ENCODE results near the gene FBN2.

Gene FBN2

GRCh38 chr5:128519827-128520226, 18.2 kb downstream of the FBN2 start:
- TF ChIP-seq USF1 (IDR thresholded peaks at IDR 0.05): no peak
- no peak for TF ChIP-seq FOXM1 (IDR thresholded peaks at IDR 0.05; ENCODE audit: borderline replicate concordance, low read depth)
- no peak for TF ChIP-seq ZBTB7A (IDR thresholded peaks at IDR 0.05; ENCODE audit: low read depth)
- no peak for TF ChIP-seq REST (IDR thresholded peaks at IDR 0.05; ENCODE audit: low read depth)
- TF ChIP-seq EGR1 (IDR thresholded peaks at IDR 0.05): no peak

GRCh38 chr5:128516978-128517377, 21.1 kb downstream of the FBN2 start:
- TF ChIP-seq YY1 (IDR thresholded peaks at IDR 0.05; ENCODE audit: low read depth): no peak

GRCh38 chr5:128513806-128514205, 24.2 kb downstream of the FBN2 start:
- TF ChIP-seq EP300 (IDR thresholded peaks at IDR 0.05; ENCODE audit: borderline replicate concordance): no peak
- no peak for TF ChIP-seq MAX (IDR thresholded peaks at IDR 0.05)
- no peak for TF ChIP-seq CEBPB (IDR thresholded peaks at IDR 0.05)

- TF ChIP-seq RAD21 (IDR thresholded peaks at IDR 0.05; ENCODE audit: low read depth): no peak
- no peak for TF ChIP-seq TEAD4 (IDR thresholded peaks at IDR 0.05)
- no peak for TF ChIP-seq EP300 (IDR thresholded peaks at IDR 0.05; ENCODE audit: borderline replicate concordance)
- no peak for TF ChIP-seq USF1 (IDR thresholded peaks at IDR 0.05)
- no peak for TF ChIP-seq TCF12 (IDR thresholded peaks at IDR 0.05; ENCODE audit: low read depth)
- TF ChIP-seq YY1 (IDR thresholded peaks at IDR 0.05; ENCODE audit: low read depth): no peak
- no peak for TF ChIP-seq CREB1 (IDR thresholded peaks at IDR 0.05; ENCODE audit: low read depth)
- no peak for TF ChIP-seq EGR1 (IDR thresholded peaks at IDR 0.05)
- no peak for TF ChIP-seq TAF1 (IDR thresholded peaks at IDR 0.05; ENCODE audit: low read depth)
- TF ChIP-seq CEBPB (IDR thresholded peaks at IDR 0.05): no peak
- no peak for TF ChIP-seq NFIC (IDR thresholded peaks at IDR 0.05)
Observed at GRCh38 chr5:128512894-128513293, 25.2 kb downstream of the FBN2 start.

GRCh38 chr5:128506643-128507042, 31.4 kb downstream of the FBN2 start:
- TF ChIP-seq MAX (IDR thresholded peaks at IDR 0.05) (no peak), TEAD4 (IDR thresholded peaks at IDR 0.05) (no peak), TAF1 (IDR thresholded peaks at IDR 0.05; ENCODE audit: low read depth) (no peak), REST (IDR thresholded peaks at IDR 0.05; ENCODE audit: low read depth) (no peak), TCF12 (IDR thresholded peaks at IDR 0.05; ENCODE audit: low read depth) (no peak), RAD21 (IDR thresholded peaks at IDR 0.05; ENCODE audit: low read depth) (no peak), USF1 (IDR thresholded peaks at IDR 0.05) (no peak), NFIC (IDR thresholded peaks at IDR 0.05) (no peak), EGR1 (IDR thresholded peaks at IDR 0.05) (no peak), CREB1 (IDR thresholded peaks at IDR 0.05; ENCODE audit: low read depth) (no peak), EP300 (IDR thresholded peaks at IDR 0.05; ENCODE audit: borderline replicate concordance) (no peak), FOXM1 (IDR thresholded peaks at IDR 0.05; ENCODE audit: borderline replicate concordance, low read depth) (no peak), ZBTB7A (IDR thresholded peaks at IDR 0.05; ENCODE audit: low read depth) (no peak), CEBPB (IDR thresholded peaks at IDR 0.05) (no peak), YY1 (IDR thresholded peaks at IDR 0.05; ENCODE audit: low read depth) (no peak)

- no peak for TF ChIP-seq USF1 (IDR thresholded peaks at IDR 0.05)
- TF ChIP-seq RAD21 (IDR thresholded peaks at IDR 0.05; ENCODE audit: low read depth): peak; percentile 61
- no peak for TF ChIP-seq CEBPB (IDR thresholded peaks at IDR 0.05)
- no peak for TF ChIP-seq YY1 (IDR thresholded peaks at IDR 0.05; ENCODE audit: low read depth)
- TF ChIP-seq CREB1 (IDR thresholded peaks at IDR 0.05; ENCODE audit: low read depth): no peak
Observed at GRCh38 chr5:128498844-128499455, 39.1 kb downstream of the FBN2 start.
